Thoracic aorta (tissue), 2 donors: ENCODE results near the gene PCSK1N. TPM values are rescaled to one million over a fixed set of nuclear protein-coding genes. Genes with fewer than 3 reads are reported as not detected.

Experiments used
- ATAC-seq: fragments of 150-250 bp; one replicate; pipeline ENCODE4 v1.8.0; 2017; ENCODE audit warnings: low read depth; ENCODE audit not compliant: insufficient number of reproducible peaks, low FRiP score
- DNase-seq: peaks from one replicate; pipeline ENCODE4 v3.0.0-alpha.2; 2020; ENCODE audit warnings: low spot score
- H3K27ac ChIP-seq, 2 donors: fragments of 200-600 bp; sonication (generic); 1 replicate in 1 of 2; 2 replicates in 1 of 2; pipeline ENCODE4 v1.5.1; 2016; ENCODE audit warnings: mild to moderate bottlenecking in 2 of 2, moderate library complexity in 2 of 2
- H3K27me3 ChIP-seq: fragments of 200-600 bp; sonication (generic); replicated peaks from 2 replicates; pipeline ENCODE4 v1.6.0; 2016; ENCODE audit warnings: mild to moderate bottlenecking; ENCODE audit not compliant: insufficient read depth
- H3K36me3 ChIP-seq: fragments of 200-600 bp; sonication (generic); one replicate; pipeline ENCODE4 v1.5.1; 2016
- H3K4me1 ChIP-seq, 2 donors: fragments of 200-600 bp; sonication (generic); 1 replicate in 1 of 2; 2 replicates in 1 of 2; pipeline versions ENCODE4 v1.5.1 to v1.6.0; 2016; ENCODE audit warnings: low read depth in 2 of 2, mild to moderate bottlenecking in 1 of 2; ENCODE audit not compliant: control insufficient read depth in 1 of 2
- H3K4me3 ChIP-seq: fragments of 200-600 bp; sonication (generic); 2 replicates; pipeline ENCODE4 v1.5.1; 2016; ENCODE audit warnings: mild to moderate bottlenecking
- H3K9me3 ChIP-seq: fragments of 200-600 bp; sonication (generic); 2 replicates; pipeline ENCODE4 v1.5.1; 2016
- total RNA-seq, 2 donors: library from RNA; depleted of rRNA; stranded (reverse); fragments of >200 nt; gene quantifications; one replicate each; pipeline versions ENCODE4 v1.1.0 to v1.2.3, GENCODE V29; 2016
- TF ChIP-seq, protein P1 (sequence below): fragments of 200-600 bp; sonication (generic); IDR thresholded peaks from one replicate; pipeline ENCODE4 v1.5.1; 2019; ENCODE audit warnings: antibody characterized with exemption

Gene PCSK1N
- total RNA-seq, 2 donors from 2014 or later, result 1.8 to 3.0 TPM

DNA sequence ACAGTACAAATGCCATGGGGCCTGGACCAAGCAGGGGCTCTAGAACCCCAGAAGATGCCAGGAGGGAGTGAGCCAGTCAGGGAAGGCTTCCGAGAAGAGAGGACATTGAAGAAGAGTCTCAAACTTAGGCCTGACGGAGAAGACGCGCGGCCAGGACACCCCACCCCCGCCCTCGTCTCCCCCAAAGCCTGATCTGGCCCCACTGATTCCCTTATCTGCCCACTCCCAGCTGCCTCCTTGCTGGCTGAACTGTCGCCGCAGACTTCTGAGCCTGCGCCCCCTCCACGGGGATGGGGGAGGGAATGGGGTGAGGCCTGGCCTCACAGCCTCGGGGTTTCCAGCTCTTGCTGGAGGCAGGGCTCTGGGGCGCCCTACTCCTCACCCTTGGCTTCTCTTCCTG lies 52.6 kb downstream of the PCSK1N start:
- TF ChIP-seq, protein P1, sequence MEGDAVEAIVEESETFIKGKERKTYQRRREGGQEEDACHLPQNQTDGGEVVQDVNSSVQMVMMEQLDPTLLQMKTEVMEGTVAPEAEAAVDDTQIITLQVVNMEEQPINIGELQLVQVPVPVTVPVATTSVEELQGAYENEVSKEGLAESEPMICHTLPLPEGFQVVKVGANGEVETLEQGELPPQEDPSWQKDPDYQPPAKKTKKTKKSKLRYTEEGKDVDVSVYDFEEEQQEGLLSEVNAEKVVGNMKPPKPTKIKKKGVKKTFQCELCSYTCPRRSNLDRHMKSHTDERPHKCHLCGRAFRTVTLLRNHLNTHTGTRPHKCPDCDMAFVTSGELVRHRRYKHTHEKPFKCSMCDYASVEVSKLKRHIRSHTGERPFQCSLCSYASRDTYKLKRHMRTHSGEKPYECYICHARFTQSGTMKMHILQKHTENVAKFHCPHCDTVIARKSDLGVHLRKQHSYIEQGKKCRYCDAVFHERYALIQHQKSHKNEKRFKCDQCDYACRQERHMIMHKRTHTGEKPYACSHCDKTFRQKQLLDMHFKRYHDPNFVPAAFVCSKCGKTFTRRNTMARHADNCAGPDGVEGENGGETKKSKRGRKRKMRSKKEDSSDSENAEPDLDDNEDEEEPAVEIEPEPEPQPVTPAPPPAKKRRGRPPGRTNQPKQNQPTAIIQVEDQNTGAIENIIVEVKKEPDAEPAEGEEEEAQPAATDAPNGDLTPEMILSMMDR, result no peak
- H3K9me3 ChIP-seq, result no peaks in the 10 kb centered on the region
- H3K4me1 ChIP-seq, result no peaks in the 10 kb centered on the region
- ATAC-seq (no peak), DNase-seq (no peak)
- no peaks in the 10 kb centered on the region for H3K27me3 ChIP-seq
- H3K36me3 ChIP-seq, result no peaks in the 10 kb centered on the region
- no peak overlapping the region for H3K27ac ChIP-seq
- no peak overlapping the region for H3K4me3 ChIP-seq

DNA sequence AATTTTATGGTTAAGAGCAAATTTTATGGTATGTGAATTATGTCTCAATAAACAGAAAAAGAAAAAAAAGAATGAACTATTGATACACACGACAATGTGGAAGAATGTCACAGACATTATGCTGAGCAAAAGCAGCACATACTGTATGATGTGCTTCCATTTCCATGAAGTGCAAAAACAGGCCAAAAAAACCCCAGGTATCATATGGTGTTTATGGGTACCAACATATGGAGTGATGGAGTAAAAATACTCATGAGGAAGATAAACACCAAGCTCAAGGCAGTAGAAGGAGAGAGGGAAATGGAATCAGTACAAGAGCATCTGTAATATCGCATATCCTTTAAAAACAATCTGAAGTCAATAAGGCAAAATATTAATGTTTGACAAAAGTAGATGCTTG lies 53.2 kb downstream of the PCSK1N start:
- Histone ChIP-seq H3K36me3 (no peaks in the 10 kb centered on the region), H3K27me3 (no peaks in the 10 kb centered on the region), H3K4me3 (no peak overlapping the region), H3K27ac (no peak overlapping the region), H3K9me3 (no peaks in the 10 kb centered on the region), H3K4me1 (no peaks in the 10 kb centered on the region)
- ATAC-seq, result no peak
- DNase-seq, result no peak
- TF ChIP-seq, protein P1, result no peak

DNA sequence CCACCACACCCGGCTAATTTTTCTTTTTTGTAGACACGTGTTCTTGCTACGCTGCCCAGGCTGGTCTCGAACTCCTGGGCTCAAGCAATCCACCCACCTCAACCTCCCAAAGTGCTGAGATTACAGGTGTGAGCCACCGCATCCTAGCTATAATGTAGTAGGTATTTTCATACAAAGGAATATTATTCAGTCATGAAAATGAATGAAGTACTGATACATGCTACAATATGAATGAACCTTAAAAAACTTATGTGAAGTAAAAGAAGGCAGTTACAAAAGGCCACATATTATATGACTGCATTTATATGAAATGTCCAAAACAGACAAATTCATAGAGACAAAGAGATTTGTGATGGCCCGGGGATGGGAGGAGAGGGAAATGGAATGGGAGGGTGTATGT lies 53.7 kb downstream of the PCSK1N start:
- TF ChIP-seq, protein P1, result no peak
- ATAC-seq (no peak), DNase-seq (no peak)
- no peak overlapping the region for H3K27ac ChIP-seq
- H3K9me3 ChIP-seq, result no peaks in the 10 kb centered on the region
- H3K36me3 ChIP-seq, result no peaks in the 10 kb centered on the region
- H3K4me1 ChIP-seq, result no peaks in the 10 kb centered on the region
- no peaks in the 10 kb centered on the region for H3K27me3 ChIP-seq
- H3K4me3 ChIP-seq, result no peak overlapping the region

Other genes with a start within 250 kb of the PCSK1N start
- 100 to 1,000 TPM; 119 to 145 TPM for gene WDR13, start 238.1 kb downstream of the PCSK1N start, total RNA-seq
- gene WAS, start 151.8 kb downstream of the PCSK1N start, total RNA-seq, result 1 to 10 TPM; 8.5 to 9.1 TPM
- 1 to 10 TPM; 3.5 to 4.4 TPM for gene SUV39H1, start 138.9 kb downstream of the PCSK1N start, total RNA-seq
- not detected for gene GLOD5, start 73.9 kb downstream of the PCSK1N start, total RNA-seq
- 1 to 10 TPM in 1 of 2 donors, not detected in 1; 1.4 TPM for gene GATA1, start 49.0 kb downstream of the PCSK1N start, total RNA-seq
- 100 to 1,000 TPM; 123 to 125 TPM for gene HDAC6, start 33.5 kb downstream of the PCSK1N start, total RNA-seq
- not detected for gene ERAS, start 9.1 kb downstream of the PCSK1N start, total RNA-seq
- gene TIMM17B, start 62.2 kb upstream of the PCSK1N start, total RNA-seq, result 10 to 100 TPM; 30.0 to 52.0 TPM
- 10 to 100 TPM; 37.5 to 60.2 TPM for gene PQBP1, start 62.3 kb upstream of the PCSK1N start, total RNA-seq
- gene SLC35A2, start 76.0 kb upstream of the PCSK1N start, total RNA-seq, result 10 to 100 TPM; 12.8 to 30.7 TPM
- 10 to 100 TPM; 14.8 to 21.9 TPM for gene PIM2, start 83.4 kb upstream of the PCSK1N start, total RNA-seq
- 10 to 100 TPM; 28.4 to 40.5 TPM for gene OTUD5, start 122.0 kb upstream of the PCSK1N start, total RNA-seq
- gene KCND1, start 136.2 kb upstream of the PCSK1N start, total RNA-seq, result 1 to 10 TPM; 3.8 to 5.0 TPM
- gene GRIPAP1, start 166.7 kb upstream of the PCSK1N start, total RNA-seq, result 10 to 100 TPM; 29.8 to 36.6 TPM
- gene TFE3, start 207.7 kb upstream of the PCSK1N start, total RNA-seq, result 100 to 1,000 TPM in 1 of 2 donors, 10 to 100 TPM in 1; 83.8 to 106 TPM
- gene CCDC120, start 223.4 kb upstream of the PCSK1N start, total RNA-seq, result 1 to 10 TPM; 3.6 to 5.6 TPM
- 10 to 100 TPM; 24.0 to 25.7 TPM for gene PRAF2, start 238.4 kb upstream of the PCSK1N start, total RNA-seq
- 100 to 1,000 TPM in 1 of 2 donors, 10 to 100 TPM in 1; 90.2 to 108 TPM for gene WDR45, start 244.3 kb upstream of the PCSK1N start, total RNA-seq